Stimulated activated CD8-positive, alpha-beta memory T cell treated with anti-CD3 and anti-CD28 coated beads, Interleukin-7, amount 100 ng/mL, for 1 hour (primary cell): Measurements from ENCODE around the gene CAPZA3.
"Not testable (repeated sequence)": the region's sequence is repeated elsewhere in the genome, so short reads cannot be mapped to it uniquely, and the experiment has no call there.

Experiments used
- DNase-seq, 2 donors: peaks; one replicate each; pipeline ENCODE4 v3.0.0-alpha.2; 2020; ENCODE audit warnings: low read depth in 2 of 2

The CAPZA3 gene, protein sequence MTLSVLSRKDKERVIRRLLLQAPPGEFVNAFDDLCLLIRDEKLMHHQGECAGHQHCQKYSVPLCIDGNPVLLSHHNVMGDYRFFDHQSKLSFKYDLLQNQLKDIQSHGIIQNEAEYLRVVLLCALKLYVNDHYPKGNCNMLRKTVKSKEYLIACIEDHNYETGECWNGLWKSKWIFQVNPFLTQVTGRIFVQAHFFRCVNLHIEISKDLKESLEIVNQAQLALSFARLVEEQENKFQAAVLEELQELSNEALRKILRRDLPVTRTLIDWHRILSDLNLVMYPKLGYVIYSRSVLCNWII

DNA sequence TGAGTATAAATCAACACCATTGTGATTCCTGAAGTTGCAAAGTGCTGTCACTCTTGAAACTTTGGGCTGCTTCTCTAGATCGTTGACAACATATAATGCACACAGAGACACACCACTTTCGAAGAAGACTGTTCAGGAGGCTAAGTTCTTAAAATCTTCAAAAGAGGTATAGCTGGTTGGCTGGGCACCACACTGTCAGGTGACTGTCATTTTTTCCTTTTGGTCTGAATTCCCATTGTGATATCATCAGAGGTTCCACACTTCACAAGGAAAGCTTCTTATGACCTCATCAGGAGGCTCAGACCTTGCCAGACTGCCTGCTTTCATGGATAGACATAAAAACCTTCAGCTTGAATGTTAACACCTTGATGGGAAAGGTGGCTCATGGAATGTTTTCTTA is at the start of gene CAPZA3, which contains the start of gene PLCZ1:
Gene CAPZA3 (plus strand): TSS at position 301 of the 400 bp plus-strand sequence. CDS start 150 bp downstream, outside the sequence.
Gene PLCZ1 (minus strand): TSS at position 194 of the 400 bp plus-strand sequence. CDS start 641 bp downstream, outside the sequence.
- no peak for DNase-seq

DNA sequence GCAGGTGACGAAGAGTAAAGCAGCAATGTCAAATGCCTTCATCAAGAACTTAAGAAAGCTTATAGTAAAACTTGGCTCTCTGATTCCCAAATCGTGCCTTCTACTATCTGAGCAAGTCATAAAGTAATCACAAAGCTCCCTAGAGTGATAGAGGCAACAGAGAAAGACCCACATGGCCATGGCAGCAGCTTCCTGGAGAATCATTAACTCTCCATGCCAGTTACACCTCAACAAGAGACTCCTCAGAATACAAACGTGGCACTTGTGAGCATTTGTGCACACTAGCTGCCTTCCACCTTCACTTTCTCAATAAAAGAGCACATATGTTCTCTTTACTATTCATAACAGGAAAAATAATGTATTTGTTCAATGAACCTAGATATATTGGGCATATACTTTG is 48.1 kb upstream of the CAPZA3 start:
- DNase-seq = no peak

DNA sequence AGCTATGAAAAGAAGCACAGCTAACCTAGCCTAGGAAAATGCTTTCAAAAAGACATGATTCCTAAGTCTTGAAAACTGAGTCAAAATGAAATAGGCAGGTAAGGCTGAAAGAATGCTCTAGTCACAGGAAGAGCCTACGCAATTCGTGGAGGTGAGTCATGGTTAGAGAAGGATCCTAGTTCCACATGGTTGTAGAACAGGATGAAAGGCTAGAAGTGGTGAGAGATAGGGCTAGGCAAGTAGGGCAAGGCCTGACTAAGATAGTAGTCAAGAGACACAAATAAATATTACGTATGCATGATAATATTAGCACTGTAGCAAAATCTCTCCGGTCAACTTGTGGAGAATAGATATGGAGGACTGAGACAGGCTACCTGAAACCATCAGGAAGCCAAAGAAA is 47.3 kb upstream of the CAPZA3 start:
- no peak for DNase-seq

DNA sequence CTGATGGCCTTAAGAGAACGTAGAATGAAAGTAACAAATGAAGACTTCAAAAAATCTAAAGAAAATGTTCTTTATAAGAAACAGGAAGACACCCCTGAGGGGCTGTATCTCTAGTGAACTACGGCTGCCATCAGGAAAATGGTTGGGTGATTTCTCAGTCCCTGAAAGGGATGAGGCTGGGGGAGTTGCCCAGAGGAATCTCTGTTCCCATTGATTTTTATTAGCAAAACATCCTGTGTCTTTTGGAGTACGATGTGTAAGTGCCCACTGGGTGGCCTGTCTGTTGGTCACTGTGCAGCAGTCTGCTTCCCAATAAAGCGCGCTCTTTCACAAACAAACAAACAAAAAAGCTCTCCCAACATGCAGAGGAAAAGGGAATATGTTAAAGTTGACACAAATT is 43.9 kb upstream of the CAPZA3 start:
- DNase-seq = not testable (repeated sequence)

DNA sequence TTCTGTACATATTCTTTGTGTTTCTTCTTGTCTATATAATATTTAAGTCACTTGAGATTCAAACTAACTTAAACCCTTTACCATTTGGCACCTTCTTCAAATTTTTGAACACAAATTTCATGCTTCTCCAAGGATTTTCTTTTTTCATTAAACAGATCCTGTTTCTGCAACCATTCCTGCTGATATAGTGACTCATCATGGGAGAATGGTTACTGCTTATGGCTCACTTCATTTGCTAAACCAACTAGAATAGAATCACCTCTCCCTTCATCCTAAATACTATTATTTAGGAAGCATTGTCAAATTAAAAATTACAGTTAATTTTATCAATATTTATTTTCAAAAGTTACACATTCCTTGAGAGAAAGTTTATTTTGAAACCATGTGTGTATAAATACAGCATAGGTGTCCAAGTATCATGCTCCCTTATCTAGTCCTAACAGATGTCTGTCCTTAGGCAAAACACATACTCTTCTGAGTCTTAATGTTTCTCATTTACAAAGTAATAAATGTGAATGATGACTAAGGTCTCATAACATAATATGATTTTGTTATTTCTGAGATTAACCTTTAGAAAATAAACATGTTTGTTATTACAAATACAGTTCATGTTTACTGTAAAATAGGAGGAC is 40.8 kb upstream of the CAPZA3 start:
- DNase-seq = no peak

DNA sequence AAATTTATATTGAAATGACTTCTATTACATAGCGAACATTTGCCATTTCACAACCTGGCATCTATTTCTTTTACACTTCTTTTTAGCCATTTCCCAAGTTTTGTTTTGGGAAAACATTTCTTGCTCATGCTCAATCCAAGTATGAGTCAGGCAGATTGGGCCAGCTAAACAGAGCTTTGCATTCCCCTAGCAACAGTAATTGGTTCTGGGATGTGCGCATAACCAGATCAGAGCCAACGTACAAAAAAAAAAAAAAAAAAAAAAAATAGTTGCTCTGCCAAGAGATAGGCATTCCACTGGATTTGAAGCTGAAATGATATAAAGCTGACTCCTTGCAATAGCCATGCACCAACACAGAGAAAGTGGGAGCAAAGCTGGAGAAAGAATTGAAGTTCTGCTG is 37.6 kb upstream of the CAPZA3 start:
- no peak for DNase-seq

DNA sequence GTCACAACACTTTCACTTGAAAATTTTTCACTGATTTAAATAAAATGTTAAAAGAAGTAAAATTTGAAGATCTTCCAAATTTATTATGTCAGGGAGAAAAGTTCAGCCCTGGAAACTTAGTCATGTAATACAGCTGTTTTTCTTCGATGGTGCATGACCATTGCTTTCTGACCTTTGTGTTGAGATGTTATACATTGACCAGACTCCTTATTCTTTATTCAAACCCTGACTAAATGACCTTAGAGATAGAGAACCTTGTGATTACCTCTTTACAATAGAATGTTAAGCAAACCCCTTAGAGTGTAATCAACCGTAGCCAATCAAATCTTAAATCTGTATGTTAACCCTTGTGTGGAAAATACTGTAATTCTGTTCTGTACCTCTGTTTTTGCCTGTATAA is 34.6 kb upstream of the CAPZA3 start:
- DNase-seq = no peak

DNA sequence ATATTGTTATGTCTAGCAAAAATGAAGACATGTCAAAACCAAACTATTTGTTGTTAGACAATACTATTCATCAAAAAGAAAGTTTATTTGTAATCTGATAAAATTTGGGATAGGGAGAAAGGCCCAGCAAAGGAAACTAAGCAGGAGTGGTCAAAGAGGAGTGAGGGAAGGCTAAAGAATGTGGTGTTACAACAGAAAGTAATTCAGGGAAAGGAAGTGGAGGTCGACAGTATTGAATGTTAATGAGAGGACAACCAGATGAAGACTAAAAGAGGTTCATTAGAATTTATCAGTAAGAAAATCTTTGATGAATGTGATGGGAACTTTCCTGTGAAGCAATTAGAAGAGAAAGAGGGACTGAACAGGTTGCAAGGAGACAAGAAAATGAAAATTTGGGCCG is 34.0 kb upstream of the CAPZA3 start:
- DNase-seq = no peak

DNA sequence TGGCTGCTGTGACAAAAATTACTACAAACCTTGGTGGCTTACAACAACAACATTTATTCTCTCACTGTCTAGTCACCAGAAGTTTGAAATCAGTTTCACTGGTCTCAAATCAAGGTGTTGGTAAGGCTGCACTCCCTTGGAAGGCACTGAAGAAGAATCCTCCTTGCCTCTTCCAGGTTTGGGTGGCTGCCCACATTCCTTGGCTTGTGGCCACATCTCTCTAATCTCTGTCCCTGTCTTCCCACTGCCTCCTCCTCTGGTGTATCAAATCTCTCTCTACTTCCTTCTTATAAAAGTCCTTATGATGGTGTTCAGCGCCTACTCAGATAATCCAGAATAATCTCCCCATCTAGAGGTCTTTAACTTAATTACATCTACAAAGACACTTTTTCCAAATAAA is 31.1 kb upstream of the CAPZA3 start:
- DNase-seq = no peak

DNA sequence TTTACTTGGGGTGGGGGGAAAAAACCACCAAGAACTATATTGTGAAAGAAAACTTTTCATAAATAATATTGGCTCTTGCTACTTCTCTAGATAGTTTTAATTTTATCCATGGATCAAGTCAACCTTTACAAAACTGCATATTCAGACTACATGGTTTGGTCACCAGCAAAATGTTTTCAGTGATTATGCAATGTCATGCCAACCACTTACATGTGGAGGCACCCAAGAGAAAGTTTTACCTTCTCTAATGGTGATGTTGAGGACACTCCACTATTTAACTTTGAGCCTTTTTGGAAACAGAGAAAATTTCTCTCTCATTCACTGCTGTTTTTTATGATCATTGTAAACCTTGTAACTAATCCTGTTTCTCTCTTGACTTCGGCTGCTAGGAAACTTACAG is 21.7 kb upstream of the CAPZA3 start:
- no peak for DNase-seq

DNA sequence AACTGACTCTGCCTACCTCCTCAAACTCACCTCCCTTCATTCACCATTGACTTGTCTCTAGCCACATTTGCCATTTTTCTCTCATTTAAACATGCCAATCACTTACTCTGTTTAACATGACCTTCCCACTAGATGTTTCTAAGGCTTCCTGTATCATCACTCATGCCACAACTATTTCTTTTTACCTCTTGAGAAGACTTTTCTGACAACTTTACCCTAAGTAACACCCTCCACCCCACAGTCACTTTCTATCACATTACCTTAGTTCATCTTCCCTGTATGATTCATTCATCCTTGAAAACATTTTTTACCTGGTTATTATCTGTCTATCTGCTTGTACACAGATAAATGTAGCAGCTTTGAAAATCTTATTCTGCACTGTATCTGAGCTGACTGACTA is 19.5 kb upstream of the CAPZA3 start:
- DNase-seq = no peak

DNA sequence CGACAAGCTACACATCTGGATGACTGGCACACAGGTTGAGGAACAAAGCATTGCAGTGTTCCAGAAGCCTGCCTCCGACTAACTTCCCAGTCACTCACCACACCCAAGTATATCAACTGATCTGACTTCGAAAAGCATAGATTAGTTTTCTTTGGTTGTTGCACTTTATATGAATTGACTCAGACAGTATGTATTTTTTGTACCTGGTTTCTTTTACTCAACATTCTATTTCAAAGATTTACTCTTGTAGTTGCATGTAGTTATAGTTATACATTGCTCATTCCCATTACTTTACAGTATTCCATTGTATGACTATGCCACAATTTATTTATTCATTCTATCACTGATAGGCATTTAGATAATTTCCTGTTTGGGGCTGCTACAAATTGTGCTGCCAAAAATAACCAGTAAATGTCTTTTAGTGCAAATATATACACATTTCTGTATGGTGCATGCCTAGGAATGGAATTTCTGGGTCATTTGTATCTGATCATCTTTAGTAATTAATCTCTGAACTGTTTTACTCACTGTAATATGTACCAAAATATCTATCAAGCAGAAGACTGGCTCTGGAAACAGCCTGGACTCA is 17.9 kb upstream of the CAPZA3 start:
- no peak for DNase-seq

DNA sequence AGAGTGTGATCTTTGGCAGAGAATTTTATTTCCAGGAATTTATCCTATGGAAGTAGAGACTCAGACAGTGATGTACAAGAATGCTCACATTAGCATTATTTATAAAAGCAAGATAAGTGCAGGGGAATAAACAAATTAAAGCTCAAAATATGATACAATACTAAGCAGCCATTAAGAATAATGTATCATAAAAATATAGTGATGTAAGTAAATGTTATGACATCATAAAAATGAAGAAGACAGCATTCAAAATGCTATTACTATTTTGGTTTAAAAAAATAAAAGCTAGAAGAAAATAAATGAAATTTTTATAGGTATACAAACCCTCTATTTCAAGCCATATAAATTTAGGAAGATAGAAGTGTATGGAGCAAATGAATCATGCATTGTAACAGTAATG is 17.2 kb upstream of the CAPZA3 start:
- no peak for DNase-seq

DNA sequence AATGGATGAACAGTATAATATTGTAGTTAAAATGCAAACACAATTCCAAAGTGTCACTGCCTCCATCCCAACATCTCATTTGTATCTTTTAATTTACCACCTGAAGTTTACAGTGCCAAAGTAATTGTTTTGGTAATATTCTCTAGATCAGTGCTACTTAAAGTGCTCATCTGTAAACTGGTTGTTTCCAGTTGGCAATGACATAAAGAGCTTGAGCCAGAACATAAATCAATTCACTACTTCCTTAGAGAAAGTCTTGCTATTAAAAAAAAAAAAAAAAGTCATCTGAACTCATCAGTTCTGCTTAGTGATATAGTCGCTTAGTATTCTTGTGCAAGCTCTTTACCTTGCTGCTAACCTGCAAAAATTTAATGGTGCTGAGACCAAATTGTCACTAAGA is 16.5 kb upstream of the CAPZA3 start:
- no peak for DNase-seq

DNA sequence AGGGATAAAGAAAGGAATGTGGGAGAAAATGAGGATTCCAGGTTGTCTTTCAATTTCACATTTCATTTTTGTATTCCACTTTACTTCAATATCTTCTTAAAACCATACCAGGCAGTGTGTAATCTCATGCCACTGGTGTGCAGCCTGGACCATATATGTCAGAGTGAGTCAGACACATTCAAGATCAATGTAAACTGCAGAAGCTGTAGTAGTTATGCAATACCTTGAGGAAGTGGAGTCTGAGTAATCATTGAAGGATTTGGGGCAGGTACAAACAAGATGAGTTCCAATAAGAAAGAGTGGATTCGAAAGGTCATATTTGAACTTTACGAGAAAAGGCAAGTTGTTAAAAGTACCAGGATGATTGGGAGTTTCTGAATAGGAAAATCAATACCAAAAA is 14.2 kb upstream of the CAPZA3 start:
- DNase-seq = no peak

DNA sequence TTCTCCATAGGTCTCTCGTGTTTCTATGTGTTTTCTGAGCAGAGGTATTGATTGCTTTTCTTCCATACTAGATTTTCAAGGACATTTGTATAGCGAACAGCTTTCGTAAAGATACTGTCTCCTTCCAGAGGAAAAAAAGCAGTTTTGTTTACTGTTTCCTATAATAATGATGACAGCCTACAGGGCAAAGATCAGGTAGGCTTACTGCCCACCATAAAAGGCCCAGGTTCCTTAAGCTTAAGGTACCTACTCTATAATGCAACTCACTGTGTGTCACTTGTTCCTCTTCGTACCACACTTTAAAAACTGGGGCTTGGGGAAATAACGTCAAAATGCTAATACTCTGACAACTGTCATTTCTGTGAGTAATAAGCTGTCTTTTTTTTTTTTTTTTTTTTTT is 6.8 kb upstream of the CAPZA3 start:
- DNase-seq = no peak

DNA sequence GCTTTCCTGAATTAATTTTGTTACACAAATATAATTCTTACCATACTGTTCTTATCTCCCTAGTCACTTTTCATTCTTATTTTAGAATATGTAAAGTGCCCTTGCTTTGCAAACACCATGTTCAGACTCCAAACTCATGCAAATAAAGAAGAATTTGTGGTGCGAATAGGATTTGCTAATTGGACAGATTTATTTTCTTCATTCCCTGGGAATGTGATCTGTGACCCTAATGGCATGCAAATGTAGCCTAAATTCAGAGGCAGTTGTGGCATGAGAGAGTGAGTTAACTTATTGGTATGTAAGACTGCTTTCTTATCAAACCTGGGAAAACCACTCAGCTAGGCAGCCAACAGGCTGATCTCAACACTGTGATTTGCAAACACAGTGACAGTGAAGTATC is 10.0 kb downstream of the CAPZA3 start:
- no peak for DNase-seq

DNA sequence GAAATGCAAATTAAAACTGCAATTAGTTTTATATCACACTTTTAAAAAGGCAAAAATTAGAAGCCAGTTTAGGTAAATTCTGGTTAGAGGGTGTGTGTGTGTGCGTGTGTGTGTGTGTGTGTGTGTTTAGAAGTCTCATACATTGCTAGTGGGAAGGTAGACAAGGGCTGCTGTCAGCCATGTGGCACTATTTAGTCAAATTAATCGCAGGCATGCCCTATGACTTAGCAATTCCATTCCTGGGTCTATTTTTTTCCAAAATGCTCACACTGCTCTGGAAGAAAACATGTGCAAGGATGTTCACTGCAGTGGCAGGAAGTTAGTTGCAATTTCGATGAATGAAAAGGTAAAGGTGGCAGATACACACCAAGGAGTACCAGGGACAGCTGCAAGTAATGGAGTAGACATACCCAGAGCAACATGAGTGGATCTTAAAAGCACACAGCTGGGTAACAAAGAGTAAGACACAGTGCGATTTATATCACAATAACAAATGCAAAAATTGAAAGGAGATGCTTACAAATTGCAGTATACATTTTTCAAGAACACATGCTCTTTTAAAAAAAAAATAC is 11.6 kb downstream of the CAPZA3 start:
- no peak for DNase-seq

DNA sequence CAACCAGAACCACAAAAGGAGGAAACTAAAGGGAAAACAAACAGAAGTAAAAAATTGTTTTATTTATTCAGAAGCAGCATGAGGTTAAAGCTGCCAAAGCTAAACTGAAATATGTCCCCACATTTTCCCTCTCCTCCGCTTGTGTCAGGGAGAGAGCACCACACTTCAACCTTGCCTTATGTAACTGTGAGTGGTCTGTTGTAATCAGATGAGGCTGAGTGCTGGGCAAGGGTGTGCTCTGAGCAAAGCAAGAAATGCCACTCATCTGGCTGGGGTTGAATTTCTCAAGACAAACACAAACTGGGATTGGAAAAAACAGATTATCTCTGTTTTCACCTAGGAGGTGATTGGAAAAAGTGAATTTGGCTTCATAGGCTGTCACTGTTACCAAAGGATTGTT is 12.2 kb downstream of the CAPZA3 start:
- DNase-seq = no peak

DNA sequence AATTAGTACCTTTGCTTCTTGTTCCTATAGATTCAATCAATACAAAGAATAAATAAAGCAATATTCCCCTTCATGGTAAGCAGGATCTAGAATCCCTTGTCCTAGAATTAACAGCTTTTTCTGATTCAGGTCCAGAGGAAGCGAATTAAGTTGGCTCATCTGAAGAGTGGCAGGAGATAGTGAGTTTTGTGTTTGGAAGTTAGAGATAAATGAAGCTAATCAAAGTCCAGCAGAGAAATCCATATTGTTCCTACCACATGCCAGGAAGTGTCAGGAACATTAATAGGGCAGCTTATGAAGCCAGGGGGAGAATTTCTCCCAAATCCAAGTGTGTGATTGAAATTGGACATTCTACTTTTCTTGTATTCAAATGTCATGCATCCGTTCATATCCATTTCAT is 13.9 kb downstream of the CAPZA3 start:
- no peak for DNase-seq

DNA sequence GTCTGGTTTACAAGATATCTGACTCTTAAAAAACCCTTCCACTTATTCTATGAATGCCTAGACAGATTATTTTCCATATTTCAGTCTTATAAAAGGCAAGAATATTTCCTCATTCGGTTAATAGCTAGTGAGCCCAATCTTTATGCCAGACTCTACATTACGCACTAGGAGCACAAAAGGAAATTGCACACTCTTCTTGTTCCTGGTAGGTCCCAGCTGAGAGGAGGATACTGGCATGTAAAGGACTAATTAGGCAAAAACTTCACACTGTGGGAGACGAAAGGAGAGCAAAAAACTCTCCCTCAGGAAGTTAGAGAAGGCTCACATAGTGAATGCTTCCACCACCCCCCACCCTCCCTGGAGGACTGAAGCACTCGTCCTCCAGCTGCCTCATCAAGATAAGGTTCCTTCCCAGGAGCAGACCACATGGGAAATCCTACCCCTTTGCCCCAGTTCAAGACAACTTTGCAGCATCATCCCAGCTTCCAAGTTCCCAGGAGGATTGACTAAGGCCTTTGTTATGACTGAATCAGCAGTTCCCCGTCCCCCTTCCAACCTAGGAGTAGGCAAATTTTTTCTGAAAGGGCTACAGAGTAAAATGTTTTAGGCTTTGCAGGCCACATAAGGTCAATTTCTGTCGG is 14.5 kb downstream of the CAPZA3 start:
- DNase-seq = no peak

DNA sequence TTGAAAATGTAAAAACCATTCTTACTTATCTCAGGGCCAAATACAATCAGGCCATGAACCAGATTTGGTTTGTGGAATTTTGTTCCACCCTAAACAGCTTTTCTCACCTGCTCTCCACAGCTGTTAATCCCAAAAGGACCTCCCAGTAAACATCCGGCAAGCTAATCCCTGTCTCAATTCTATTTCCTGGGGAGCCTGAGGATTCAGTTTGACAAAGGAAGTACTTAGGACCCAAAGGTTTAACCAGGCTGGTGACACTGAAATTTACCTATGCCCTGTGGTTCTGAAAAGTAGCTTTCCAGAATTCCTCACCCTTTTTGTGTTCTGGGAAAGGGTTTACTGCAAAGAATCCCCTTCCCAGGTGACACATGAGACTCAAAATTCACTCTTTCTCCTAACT is 15.0 kb downstream of the CAPZA3 start:
- no peak for DNase-seq
